Measurements from ENCODE around the gene PXT1. TPM values are rescaled to one million over a fixed set of nuclear protein-coding genes. Genes with fewer than 3 reads are reported as not detected.
"Not testable (repeated sequence)": the region's sequence is repeated elsewhere in the genome, so short reads cannot be mapped to it uniquely, and the experiment has no call there.

PXT1 gene
- polyA plus RNA-seq (ENCODE audit: insufficient read length in 4 of 4) = under 1 TPM in 2 of 4 donors, not detected in 2; 0.10 to 0.15 TPM

- DNase-seq (ENCODE audit: low read depth in 4 of 4, low spot score in 3 of 4) = peak in 3 of 4 donors; percentile 75 to 86 (median 76)
Measured at GRCh38 chr6:36442671-36443470, at the start of gene PXT1, which contains the start of gene KCTD20. Gene PXT1, minus strand, starts transcription at chr6:36442854. Its CDS starts 16,772 bp downstream, at chr6:36426082. Gene KCTD20, plus strand, starts transcription at chr6:36443000. Its CDS starts 27,098 bp downstream, at chr6:36470098.

- no peak for DNase-seq (ENCODE audit: low read depth in 4 of 4, low spot score in 3 of 4)
Measured at GRCh38 chr6:36492092-36492491, 49.4 kb upstream of the PXT1 start.

GRCh38 chr6:36491378-36491965, 48.8 kb upstream of the PXT1 start:
- no peak for DNase-seq (ENCODE audit: low read depth in 4 of 4, low spot score in 3 of 4)

DNA sequence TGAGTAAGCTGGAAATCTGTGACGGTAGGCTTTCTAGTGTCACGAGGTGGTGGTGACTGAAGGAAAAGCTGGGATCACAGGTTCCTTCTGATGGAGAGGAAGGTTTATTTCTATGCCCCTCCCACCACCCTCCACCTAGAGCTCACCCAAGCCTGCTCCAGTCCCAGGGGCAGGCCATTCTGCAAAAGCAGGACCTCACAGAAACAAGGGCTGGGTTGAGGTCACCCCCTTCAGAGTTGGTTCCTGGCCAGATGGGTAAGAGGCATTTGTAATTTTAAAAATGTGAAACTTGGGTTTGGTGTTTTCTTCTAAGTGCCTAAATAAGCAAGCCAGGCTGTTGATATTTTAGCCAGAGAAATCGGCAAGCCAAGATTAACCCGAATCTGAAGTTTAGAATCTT, 46.8 kb upstream of the PXT1 start:
- no peak for DNase-seq (ENCODE audit: low read depth in 4 of 4, low spot score in 3 of 4)

DNA sequence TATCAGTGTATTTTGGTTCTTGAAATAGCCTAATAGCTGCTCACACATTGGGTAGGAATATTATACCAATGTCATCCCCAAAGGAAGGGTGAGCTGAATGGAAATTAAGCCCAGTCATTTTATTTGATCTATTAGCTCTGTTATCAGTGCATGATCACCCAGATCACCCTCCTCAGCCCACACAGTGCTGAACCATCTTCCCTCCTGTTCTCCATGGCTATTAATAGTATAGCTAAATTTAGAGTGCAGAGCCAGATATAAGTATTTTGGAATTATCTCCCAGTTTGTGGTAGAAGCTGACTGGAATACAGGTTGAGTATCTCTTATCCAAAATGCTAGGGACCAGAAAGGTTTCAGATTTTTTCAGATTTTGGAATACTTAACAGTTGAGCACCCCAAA, 45.6 kb upstream of the PXT1 start:
- no peak for DNase-seq (ENCODE audit: low read depth in 4 of 4, low spot score in 3 of 4)

DNA sequence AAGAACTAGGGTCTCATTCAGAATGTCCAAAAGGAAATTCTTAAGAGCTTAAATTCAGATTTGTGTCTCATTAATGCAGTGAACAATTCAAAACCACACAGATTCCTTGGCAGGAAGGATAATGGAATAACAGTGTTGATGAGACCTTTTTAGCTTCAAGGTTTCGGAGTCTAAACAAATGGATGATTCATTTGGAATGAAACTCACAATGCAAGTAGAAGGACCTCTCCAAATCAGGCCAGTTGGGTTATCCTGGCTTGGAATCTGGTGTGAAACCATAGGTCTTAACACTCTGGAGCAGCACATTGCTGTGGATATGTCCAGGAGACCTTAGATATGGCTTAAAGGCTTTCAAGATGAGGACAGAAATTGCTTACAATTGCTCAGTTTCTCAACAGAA, 45.0 kb upstream of the PXT1 start:
- no peak for DNase-seq (ENCODE audit: low read depth in 4 of 4, low spot score in 3 of 4)

GRCh38 chr6:36484736-36485135, 42.1 kb upstream of the PXT1 start:
- no peak for DNase-seq (ENCODE audit: low read depth in 4 of 4, low spot score in 3 of 4)

GRCh38 chr6:36483326-36483725, 40.7 kb upstream of the PXT1 start:
- DNase-seq (ENCODE audit: low read depth in 4 of 4, low spot score in 3 of 4) = not testable (repeated sequence)

DNA sequence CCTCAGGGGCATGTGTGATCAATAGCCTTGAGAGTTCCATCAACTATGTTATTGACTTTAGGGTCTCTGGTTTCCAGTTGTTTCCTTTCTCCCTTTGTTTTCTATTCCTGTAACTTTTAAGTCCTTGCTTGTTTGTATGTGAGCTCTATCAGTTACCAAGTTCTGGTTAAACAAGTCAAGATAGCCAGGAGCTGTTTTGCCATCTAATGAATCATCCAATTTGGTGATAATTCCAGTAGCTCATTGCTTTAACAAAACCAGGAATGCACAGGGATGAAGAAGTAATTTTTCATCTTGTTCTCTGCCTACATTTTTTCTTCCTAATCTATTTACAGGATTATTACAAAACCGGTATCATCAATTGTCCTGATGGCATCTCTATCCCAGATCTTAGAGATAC, 36.6 kb upstream of the PXT1 start:
- no peak for DNase-seq (ENCODE audit: low read depth in 4 of 4, low spot score in 3 of 4)

GRCh38 chr6:36478051-36478526, 35.4 kb upstream of the PXT1 start:
- no peak for DNase-seq (ENCODE audit: low read depth in 4 of 4, low spot score in 3 of 4)

- DNase-seq (ENCODE audit: low read depth in 4 of 4, low spot score in 3 of 4) = no peak
Measured at GRCh38 chr6:36469946-36470345, 27.3 kb upstream of the PXT1 start.

- DNase-seq (ENCODE audit: low read depth in 4 of 4, low spot score in 3 of 4) = no peak
Measured at GRCh38 chr6:36469148-36469661, 26.6 kb upstream of the PXT1 start.

- no peak for DNase-seq (ENCODE audit: low read depth in 4 of 4, low spot score in 3 of 4)
Measured at GRCh38 chr6:36467625-36468024, 25.0 kb upstream of the PXT1 start.

GRCh38 chr6:36464233-36464632, 21.6 kb upstream of the PXT1 start:
- DNase-seq (ENCODE audit: low read depth in 4 of 4, low spot score in 3 of 4) = no peak

DNA sequence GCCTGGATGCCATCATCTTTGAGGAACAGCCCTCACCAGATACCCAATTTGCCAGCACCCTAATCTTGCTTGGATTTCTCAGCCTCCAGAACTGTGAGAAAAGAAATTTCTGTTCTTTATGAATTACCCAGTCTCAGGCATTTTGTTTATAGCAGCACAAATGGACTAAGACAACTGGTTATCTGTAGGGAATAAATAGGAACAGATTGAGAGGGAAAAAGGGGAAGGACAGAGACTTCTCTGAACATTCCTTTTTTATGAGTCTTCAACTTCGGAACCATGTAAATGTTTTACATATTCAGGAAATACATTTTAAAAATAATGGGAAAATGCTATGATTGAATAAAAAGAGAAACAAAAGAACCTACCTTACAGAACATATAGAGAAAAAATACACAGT, 21.0 kb upstream of the PXT1 start:
- no peak for DNase-seq (ENCODE audit: low read depth in 4 of 4, low spot score in 3 of 4)

DNA sequence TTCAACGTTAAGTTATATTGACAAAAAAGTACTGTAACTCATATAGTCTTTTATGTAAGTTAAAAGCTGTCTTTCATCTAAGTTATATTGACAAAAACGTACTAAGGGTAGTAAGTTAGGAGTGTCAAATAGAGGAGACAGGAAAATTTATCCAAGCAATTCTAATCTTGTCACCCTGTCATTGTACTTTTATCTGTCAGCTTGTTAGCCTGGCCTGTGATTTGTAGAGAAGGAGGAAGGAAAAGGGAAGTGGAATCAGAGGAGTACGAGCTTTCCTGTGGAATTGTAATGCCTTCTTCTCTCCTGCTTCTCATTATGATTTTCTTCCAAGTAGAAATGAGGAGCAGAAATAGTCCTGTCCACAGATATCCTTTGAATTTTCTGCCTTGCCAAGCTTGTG, 19.0 kb upstream of the PXT1 start:
- no peak for DNase-seq (ENCODE audit: low read depth in 4 of 4, low spot score in 3 of 4)

DNA sequence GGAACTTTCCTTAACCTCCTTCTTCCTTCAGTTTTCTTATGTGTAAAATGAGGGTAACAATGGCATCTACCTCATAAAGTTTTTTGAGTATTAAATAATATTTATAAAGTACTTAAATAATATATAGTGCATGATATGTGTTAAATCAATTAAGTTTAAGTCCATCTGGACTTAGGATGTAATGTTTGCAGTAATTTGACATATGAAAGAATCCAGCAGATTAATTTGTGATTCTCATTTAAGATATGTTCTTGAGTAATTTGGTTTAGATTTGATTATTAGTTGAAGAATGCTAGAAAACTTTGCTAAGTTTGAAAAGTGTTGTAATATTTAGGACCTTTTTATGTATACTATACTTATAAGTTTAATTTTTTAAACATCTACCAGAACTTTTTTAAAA, 18.3 kb upstream of the PXT1 start:
- no peak for DNase-seq (ENCODE audit: low read depth in 4 of 4, low spot score in 3 of 4)

- no peak for DNase-seq (ENCODE audit: low read depth in 4 of 4, low spot score in 3 of 4)
Measured at GRCh38 chr6:36459501-36459900, 16.8 kb upstream of the PXT1 start.

DNA sequence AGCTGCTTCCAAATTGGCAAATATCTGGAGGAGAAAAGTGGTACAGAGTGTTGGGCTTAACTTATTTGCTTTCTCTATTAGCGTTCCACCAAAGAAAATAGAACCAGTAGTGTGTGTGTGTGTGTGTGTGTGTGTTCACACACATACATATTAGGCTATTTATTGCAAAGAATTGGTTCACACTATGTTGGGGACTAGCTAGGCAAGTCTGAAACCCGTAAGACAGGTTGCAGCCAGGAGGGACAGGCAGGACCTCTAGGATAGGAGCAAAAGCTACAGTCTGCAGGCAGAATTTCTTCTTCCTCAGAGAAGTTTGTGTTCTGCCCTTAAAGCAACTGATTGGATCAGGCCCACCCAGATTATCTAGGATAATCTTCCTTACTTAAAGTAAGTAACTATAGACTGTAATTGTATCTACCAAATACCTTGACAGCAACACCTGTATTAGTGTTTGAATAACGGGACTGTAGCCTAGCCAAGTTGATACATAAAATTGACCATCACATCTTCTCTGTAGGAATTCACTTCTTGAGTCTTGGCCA, 12.9 kb upstream of the PXT1 start:
- no peak for DNase-seq (ENCODE audit: low read depth in 4 of 4, low spot score in 3 of 4)

DNA sequence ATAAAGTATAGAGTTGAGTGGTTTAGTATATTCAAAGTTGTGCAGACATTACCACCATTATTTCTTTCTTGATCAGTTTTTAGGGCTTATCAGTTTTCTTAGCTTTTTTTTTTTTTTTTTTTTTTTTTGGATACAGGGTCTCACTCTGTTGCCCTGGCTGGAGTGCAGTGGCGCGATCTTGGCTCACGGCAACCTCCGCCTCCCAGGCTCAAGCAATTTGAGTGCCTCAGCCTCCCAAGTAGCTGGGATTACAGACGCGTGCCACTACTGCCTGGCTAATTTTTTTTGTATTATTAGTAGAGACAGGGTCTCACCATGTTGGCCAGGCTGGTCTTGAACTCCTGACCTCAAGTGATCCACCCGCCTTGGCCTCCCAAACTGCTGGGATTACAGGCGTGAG, 10.2 kb upstream of the PXT1 start:
- DNase-seq (ENCODE audit: low read depth in 4 of 4, low spot score in 3 of 4) = not testable (repeated sequence)

GRCh38 chr6:36449173-36449572, 6.5 kb upstream of the PXT1 start:
- DNase-seq (ENCODE audit: low read depth in 4 of 4, low spot score in 3 of 4) = not testable (repeated sequence)
